Panc1 (cell line): ENCODE data around the gene FBXO15.

Experiments used
- POLR2AphosphoS5 ChIP-seq: IDR thresholded peaks from 2 replicates; pipeline ENCODE4 v1.6.1; 2012; ENCODE audit warnings: mild to moderate bottlenecking, low read depth, low read length, moderate library complexity
- REST ChIP-seq, 2 experiments: IDR thresholded peaks; 2 replicates each; pipeline ENCODE4 v1.6.1; 2011 to 2012; ENCODE audit warnings: low read depth in 2 of 2, control low read depth in 1 of 2, low read length in 1 of 2, mild to moderate bottlenecking in 1 of 2, moderate library complexity in 1 of 2; ENCODE audit not compliant: insufficient read depth in 1 of 2
- TCF7L2 ChIP-seq: IDR thresholded peaks from 2 replicates; pipeline ENCODE4 v1.6.1; 2011; ENCODE audit warnings: mild to moderate bottlenecking, low read depth, low read length, inconsistent platforms
- TF ChIP-seq, protein P1 (sequence below): fragments of 450-650 bp; IDR thresholded peaks from 2 replicates; pipeline ENCODE4 v1.5.1; 2017; ENCODE audit warnings: mild to moderate bottlenecking

DNA sequence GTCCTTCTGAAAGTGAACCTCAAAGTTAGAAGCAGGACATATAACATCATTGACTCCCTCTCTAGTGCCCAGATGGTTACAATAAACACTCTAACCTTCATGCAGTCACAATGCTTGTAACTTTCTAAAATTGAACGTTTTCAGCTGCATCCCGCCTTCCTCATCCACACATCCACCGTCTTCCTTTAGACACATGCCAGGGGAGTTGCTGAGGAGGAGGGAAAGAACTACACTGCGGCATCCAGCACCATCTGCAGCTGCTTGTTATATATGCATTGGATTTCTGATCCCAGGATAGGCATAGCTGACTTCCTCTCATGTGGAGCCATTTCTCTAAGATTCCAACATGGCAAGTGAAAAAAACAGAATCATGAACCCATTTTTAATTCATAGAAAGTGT lies 96.8 kb downstream of the FBXO15 start:
- TF ChIP-seq, protein P1, sequence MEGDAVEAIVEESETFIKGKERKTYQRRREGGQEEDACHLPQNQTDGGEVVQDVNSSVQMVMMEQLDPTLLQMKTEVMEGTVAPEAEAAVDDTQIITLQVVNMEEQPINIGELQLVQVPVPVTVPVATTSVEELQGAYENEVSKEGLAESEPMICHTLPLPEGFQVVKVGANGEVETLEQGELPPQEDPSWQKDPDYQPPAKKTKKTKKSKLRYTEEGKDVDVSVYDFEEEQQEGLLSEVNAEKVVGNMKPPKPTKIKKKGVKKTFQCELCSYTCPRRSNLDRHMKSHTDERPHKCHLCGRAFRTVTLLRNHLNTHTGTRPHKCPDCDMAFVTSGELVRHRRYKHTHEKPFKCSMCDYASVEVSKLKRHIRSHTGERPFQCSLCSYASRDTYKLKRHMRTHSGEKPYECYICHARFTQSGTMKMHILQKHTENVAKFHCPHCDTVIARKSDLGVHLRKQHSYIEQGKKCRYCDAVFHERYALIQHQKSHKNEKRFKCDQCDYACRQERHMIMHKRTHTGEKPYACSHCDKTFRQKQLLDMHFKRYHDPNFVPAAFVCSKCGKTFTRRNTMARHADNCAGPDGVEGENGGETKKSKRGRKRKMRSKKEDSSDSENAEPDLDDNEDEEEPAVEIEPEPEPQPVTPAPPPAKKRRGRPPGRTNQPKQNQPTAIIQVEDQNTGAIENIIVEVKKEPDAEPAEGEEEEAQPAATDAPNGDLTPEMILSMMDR, result no peak
- TF ChIP-seq REST (IDR thresholded peaks at IDR 0.05; ENCODE audit: insufficient read depth in 1 of 2, low read depth in 2 of 2, low read length in 1 of 2), result no peak
- TF ChIP-seq TCF7L2, result no peak
- TF ChIP-seq POLR2AphosphoS5, result no peak
